ENCODE measurements around the gene SIRT6.
"Not testable (repeated sequence)": the region's sequence is repeated elsewhere in the genome, so short reads cannot be mapped to it uniquely, and the experiment has no call there.

The SIRT6 gene

DNA sequence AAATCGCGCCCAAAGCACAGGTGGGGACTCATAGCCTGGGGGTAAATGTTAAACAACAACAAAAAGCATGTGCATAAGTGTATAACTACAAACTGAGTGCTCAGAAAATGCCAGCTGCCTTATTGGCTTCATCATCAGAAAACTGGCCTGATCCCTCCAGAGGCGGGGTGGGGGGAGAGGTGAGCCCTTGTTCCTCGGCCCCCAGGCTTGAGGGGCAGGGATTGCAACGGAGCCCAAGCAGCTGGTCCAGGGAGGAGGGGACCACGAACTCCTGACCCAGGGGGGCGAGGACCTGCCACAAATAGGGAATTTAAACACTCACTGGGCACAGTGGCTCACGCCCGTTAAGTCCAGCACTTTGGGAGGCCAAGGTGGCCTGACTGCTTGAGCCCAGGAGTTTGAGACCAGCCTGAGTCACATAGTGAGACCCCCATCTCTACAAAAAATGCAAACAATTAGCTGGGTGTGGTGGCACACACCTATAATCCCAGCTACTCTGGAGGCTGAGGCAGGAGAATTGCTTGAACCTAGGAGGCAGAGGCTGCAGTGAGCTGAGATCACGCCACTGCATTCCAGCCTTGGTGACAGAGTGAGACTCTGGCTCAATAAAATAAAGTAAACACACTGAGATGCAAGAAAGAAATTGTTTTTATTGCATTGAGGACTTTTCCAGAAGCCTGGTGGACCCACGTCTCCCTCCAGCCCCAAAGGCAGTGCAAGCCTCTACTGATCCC, 8.7 kb downstream of the SIRT6 start:
- DNase-seq = peak in 1 of 3 experiments; percentile 65

DNA sequence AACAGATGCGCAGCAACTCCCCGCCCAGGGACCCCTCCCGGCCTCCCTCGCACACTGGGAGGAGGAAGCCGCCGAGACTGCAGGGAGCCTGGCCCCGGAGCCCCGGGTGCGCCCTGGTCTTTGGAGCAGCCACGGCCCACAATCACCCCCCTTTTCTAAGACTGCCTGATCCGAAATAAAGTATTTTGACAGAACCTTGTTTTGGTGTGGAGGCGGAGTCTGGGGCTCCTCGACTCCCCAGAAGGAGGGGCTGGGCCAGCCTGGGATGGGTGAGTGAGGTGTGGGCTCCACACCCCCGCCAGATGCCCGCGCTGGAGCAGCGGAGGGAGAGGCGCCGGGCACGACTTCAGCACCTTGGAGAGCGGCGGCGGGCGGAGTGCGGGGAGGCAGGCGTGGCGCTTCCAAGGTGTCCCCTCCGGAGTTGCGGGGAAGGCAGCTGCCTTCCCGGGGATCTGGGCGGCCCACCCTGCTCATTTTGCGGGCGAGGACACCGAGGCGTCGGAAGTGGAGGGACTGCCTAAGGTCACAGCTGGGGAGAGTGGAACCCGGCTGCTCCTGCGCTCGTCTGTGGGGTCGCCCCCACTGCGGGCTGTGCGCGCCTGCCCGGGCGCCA, 9.4 kb downstream of the SIRT6 start:
- DNase-seq = peak in 2 of 3 experiments; percentile 76 to 77

DNA sequence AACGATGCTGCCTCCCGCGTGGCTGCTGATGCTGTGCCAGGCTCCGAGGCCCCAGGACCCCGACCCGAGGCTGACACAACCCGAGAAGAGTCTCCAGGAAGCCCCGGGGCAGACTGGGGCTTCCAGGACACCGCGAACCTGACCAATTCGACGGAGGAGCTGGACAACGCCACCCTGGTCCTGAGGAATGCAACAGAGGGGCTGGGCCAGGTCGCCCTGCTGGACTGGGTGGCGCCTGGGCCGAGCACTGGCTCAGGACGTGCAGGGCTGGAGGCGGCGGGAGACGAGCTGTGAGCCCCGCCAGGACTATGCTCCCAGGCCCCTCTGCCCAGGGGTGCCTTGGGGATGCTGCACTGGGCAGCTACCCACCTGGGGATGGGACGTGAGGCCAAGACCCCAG, 10.7 kb downstream of the SIRT6 start:
- no peak for DNase-seq

DNA sequence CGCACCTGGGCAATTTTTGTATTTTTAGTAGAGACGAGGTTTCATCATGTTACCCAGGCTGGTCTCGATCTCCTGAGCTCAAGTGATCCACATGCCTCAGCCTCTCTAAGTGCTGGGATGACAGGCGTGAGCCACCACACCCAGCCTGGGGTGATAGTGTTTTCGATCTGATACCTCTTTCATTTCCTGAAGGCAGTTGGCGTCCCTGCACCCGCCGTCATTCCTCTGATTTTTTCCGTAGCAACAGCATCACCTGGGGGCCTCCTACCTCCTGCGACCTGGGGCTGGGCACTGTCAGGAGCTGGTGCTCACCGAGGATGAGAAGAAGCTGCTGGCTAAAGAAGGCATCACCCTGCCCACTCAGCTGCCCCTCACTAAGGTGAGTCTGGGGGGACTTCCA, 18.1 kb downstream of the SIRT6 start:
- DNase-seq = peak in 2 of 3 experiments; percentile 25 to 55

DNA sequence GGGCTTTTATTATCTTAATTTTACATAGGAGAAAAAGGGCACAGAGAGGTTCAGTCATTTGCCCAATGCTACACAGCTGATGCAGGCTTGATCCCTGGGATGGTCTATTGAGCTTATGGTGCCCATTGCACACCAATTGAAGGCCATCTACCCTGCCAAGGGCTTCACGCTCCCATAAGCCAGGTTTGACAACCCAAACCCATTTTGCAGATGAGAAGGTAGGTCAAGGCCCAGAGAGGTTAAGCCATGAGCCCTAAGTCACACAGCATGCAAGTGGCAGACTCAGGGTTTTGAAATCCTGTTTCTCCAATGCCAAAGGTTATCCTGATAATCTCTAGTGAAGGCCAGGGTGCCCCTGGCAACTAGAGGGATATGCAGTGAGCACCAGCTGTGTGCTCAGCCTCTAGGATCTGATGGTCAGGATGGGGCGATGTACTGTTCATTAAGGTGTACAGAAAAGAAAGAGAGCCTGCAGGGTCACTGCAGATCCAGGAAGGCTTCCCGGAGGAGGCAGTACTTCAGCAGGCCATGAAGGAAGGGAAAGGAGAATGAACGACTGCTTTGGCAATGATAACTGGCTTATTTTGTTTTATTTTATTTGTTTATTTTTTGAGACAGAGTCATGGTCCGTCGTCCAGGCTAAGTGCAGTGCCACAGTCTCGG, 20.8 kb downstream of the SIRT6 start:
- no peak for DNase-seq

DNA sequence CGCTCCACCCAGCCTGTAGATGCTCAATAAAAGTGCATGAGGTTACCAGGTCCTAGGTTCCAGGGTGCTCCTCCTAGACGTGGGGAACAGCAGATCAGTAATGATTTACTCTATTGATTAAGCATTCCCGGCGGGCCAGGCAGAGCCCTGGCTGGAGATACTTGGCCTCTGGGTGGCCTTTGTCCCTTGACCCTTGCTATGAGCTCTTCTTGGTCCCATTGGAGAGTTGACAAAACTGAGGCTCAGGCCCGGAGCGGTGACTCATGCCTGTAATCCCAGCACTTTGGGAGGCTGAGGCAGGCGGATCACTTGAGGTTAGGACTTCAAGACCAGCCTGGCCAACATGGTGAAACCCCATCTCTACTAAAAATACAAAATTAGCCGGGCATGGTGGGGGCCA, 24.4 kb downstream of the SIRT6 start:
- not testable (repeated sequence) for DNase-seq

DNA sequence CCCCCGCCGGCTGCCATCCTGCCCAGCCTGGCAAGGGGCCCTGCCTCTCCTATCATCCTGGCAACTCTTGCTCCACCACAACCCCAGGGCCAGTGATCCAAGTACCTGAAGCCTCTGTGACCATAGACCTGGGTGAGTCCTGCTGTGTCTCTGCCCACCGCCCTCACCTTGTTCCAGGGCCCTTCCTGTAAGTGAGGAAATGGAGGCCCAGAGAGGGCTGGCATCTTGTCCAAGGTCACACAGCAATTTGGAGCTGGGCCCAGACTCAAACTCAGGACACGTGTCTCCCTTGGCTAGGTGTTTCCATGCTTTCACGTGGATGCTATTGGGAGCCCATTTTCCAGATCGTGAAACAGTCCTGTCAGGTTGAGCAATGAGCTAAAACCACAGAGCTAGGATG, 25.2 kb downstream of the SIRT6 start:
- no peak for DNase-seq

DNA sequence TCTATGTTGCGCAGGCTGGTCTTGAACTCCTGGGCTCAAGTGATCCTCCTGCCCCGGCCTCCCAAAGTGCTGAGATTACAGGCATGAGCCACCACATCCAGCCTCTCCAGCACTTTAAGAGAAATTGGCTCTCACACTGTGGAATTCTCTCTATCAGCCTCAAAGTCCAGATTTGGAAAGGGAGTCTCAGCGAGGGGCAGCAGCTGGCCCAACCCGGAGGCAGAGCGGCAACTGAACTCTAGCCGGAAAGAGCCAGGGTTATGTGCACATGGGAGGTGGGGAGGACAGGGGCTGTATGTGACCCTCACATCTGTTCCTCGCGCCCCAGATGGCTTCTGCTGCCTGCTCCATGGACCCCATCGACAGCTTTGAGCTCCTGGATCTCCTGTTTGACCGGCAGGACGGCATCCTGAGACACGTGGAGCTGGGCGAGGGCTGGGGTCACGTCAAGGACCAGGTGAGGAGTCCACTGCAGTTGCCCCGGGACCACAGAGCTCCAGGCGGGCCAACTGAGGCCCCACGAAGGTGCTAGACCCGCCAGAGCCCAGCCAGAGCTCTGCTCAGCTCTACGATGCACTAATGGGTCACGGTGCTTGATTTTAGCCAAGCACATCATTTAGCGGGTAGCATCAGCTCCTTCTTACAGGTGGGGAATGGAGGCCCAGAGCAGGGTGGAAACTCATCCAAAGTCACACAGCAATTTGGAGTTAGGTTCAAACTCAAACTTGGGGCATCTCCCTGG, 27.6 kb downstream of the SIRT6 start:
- no peak for DNase-seq

DNA sequence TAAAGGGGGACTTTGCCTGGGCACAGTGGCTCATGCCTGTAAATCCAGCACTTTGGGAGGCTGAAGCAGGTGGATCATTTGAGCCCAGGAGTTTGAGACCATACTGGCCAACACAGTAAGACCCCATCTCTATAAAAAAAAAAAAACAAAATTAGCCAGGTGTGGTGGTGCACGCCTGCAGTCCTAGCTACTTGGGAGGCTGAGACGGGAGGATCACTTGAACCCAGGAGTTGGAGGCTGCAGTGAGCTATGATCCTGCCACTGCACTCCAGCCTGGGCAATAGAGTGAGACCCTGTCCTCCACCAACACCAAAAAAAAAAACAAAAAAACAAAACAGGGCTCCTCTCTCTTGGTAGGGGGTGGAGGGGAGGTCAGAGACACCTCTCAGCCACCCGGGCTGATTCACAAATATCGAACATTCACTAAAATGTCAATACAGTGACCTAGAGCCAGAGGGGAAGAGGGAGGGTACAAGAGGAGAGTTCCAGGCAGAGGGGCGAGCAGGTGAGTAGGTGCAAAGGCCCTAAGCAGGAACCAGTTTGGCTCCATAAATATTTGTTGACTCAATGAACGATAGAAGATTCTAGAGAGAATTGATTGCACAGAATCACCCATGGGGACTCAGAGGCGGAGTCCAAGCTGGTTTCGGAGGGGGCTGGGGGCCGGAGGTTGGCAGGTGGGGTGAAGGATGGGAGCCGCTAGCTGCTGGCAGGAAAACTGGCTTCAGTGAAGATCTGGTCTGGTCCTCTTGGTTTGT, 29.9 kb downstream of the SIRT6 start:
- DNase-seq = no peak

DNA sequence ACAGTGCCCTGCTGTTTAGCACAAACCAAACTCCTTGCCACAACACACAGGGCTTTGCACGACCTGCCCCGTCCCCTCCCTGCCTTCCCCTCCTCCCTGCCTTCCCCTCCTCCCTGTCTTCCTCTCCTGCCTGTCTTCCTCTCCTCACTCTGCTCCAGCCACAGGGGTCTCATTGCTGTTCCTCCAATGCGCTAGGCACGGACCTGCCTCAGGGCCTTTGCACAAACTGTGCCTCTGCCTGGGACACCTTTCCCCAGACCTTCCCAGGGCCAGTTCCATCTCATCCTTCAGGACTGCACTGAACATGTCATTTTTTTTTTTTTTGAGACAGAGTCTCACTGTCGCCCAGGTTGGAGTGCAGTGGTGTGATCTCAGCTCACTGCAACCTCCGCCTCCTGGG, 30.7 kb downstream of the SIRT6 start:
- DNase-seq = no peak

DNA sequence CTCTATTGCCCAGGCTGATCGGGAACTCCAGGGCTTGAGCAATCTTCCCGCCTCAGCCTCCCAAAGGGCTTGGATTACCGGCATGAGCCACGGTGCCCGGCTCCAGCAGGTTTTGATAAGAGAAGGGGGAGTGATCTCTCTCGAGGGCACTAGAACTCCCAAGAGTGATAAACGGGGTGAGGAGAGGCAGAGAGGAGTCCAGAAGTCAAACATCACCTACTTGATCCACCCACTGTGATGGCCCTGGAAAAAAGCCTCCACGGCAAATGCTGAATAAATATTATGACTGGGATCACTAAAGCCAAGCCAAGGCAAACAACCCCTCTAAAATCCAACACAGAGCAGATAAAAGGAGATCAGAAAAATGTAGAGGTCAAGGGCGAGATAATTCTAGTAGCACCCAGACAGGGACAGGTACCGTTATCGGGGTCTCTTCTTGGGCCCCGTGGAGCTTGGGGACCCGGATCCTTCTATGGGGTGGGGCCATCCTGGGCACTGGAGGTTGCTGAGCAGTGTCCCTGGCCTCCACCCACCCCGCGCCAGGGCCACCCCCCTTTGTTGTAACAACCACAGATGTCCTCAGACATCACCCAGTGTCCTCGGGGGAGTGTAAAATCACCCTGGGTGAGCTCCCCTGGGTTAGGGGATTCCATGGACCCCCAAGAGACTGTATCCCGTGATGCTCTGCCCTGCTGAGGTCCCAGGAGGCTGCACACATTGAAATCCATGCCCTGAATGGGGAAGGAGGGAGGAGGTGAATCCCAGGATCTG, 32.7 kb downstream of the SIRT6 start:
- DNase-seq = no peak

DNA sequence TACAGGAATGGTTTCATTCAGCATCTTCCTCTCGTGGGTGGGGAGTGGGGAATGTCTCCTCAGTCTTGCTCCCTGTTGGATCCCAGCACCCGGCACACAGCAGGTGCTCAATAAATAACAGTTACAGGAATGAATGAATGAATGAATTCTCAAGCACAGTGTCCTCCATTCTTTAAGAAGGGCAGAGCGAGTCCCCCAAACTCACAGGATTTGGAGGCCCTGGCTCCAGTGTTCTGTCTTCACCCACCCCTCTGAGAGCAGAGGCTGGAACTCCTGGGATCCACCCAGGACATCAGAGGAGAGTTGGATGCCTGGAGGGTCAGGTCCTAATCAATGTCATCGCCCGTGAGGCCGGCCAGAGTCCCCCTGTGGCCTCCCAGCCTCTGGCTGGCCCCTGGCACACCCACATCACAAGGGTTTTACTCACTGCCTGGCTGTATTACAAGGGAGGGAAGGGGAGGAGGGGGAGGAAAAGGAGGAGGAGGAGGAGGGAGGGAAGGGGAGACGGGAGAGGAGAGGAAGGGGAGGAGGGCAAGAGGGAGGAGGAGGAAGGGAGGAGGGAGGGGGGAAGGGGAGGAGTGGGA, 37.6 kb downstream of the SIRT6 start:
- DNase-seq = no peak

DNA sequence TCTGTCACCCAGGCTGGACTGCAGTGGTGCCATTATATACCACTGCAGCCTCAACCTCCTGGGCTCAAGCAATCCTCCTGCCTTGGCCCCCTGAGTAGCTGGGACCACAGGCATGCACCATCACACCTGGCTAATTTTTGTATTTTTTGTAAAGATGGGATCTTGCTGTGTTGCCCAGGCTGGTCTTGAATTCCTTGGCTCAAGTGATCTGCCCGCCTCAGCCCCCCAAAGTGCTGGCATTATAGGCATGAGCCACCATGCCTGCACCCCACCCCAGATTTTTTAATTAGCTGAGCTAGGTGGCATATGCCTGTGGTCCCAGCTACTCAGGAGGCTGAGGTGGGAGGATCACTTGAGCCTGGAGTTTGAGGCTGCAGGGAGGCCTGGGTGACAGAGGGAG, 39.4 kb downstream of the SIRT6 start:
- DNase-seq = not testable (repeated sequence)

DNA sequence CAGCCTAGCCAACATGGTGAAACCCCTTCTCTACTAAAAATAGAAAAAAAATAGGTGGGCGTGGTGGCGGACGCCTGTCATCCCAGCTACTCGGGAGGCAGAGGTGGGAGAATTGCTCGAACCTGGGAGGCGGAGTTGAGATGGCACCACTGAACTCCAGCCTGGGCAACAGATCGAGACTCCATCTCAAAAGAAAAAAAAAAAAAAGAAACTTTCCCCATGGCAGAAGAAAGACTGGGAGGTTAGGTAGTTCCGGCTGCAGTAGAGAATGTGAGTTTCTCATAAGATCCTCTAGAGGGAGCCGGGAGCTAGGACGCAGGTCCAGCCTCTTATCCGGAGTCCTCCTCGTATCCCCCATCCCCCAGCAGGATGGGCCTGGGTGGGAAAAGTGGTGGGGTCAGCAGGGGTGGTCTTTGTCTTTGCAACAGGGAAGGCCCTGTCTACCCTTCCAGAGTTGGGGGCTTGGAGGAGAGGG, 42.1 kb downstream of the SIRT6 start:
- DNase-seq = peak; percentile 31 to 80 (median 64)

DNA sequence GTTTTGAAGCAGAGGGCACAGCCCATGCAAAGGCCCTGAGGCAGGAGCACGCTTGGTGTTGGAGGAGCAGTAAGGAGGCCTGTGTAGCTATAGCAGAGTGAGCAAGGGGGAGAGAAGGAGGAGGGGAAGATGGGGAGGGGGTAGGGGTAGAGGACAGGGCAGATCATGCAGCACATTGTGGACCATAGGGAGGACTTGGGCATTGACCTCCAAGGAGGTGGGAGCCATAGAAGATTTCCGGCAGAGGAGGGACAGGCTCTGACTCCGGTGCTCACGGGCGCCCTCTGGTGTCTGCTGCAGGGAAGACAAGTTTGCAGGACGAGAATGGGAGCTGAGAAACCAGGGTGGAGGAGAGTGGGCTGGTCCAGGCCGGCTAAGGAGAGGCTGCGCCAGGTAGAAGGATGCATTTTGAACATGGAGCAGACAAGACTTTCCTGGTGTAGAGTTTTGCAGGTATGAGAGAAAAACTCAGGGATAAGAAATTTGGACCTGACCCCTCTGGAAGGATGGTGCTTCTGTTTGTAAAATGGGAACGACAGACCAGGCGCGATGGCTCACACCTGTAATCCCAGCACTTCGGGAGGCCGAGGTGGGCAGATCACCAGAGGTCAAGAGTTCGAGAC, 42.6 kb downstream of the SIRT6 start:
- peak; percentile 47 to 76 (median 67) for DNase-seq

DNA sequence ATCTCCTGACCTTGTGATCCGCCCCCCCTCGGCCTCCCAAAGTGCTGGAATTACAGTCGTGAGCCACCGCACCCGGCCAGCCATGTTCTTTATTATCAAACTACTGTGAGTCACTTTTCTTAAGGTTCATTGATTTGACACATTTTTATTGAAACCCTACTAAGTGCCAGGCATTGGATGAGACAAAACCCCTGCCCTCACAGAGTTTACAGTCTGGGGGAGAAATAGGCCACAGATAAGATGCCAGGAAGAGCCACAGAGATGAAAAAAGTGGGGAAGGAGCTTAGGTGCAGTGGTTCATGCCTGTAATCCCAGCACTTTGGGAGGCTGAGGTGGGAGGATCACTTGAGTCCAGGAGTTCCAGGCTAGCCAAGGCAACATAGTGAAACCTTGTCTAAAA, 43.9 kb downstream of the SIRT6 start:
- DNase-seq = no peak

DNA sequence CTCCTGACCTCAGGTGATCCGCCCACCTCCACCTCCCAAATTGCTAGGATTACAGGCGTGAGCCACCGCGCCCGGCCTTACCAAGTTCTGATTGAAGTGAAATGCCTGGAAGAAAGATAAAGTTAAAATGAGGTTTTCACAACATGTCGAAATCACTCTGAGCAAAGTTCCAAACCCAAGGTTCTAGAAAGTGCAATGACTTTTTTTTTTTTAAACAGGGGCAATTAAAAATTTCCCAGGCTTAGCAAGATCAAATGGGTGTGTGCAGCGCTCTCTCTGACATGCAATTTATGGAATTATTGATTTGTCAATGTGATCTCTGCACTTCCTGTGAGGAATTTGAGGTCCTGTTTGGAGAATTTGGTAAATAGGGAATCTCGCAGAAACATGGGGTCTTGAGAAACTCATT, 45.7 kb downstream of the SIRT6 start:
- no peak for DNase-seq

DNA sequence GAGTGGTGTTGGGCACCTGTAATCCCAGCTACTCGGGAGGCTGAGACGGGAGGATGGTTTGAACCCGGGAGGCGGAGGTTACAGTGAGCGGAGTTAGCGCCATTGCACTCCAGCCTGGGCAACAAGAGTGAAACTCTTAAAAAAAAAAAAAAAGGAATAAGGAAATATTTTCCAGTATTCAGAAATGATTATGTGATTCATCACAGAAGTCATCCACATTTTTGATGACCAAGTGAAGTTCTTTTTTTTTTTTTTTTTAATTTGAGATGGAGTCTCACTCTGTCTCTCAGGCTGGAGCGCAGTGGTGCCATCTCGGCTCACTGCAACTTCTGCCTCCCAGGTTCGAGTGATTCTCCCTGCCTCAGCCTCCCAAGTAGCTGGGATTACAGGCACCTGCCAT, 47.0 kb downstream of the SIRT6 start:
- DNase-seq = not testable (repeated sequence)

DNA sequence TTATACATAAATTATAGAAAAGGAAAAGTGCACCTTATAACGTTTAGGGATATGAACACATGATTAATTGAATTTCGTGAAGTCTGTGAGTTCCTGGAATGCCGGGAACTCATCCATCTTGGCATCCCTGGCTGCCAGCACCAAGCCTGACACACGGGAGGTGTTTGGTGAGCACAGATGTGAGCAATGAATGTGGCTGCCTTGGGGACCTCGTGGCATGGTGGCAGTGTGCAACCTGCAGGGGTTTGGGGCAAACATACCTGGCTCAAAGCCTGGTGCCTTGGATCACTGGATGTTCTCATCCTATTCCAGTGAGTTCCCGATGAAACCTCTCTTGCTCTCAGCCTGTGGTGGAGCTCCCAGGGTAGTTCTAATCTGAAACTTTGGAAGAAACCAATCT, 48.0 kb downstream of the SIRT6 start:
- no peak for DNase-seq

DNA sequence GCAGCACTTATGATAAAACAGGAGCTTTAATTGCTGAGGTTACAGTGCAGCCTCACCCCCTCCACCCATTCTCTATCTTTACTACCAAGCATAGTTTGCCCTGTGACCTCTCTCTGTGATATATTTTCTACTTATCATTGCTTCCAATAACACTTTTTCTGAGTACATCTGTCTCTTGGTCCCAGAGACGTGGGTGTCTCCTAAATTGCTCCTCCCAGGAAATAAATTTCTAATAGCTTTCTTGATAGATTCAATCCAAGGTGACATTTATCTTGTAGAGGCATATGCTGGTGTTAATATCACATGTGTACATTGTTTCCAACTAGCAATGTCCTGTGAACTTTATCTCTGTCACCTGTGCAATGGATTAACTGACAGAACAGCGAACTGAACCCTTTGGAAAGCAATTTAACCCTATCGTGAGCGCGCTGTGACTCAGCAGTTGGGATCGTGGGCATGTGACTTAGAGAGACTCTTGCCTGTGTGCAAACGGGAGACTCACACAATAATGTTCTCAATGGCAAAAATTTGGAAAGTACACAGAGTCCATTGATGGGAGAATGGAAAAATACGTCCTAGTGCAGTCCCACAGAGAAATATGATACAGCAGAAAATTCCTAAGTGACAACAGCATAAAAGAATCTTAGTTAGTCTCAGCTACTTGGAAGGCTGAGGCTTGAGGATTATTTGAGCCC, 51.5 kb downstream of the SIRT6 start:
- no peak for DNase-seq
